ENCODE measurements around the gene IDI2. TPM values are rescaled to one million over a fixed set of nuclear protein-coding genes. Genes with fewer than 3 reads are reported as not detected.
A peak's percentile ranks its signal among the peaks of the same experiment; 100 is the strongest.

The IDI2 gene
- total and polyA plus RNA-seq, 2 of the 13 experiments (the other 11 are each of a cell fraction or from before 2014, with no cell fraction given) = not detected

GRCh38 chr10:1049425-1049958 lies 23.8 kb upstream of the IDI2 start (continued):
- TF ChIP-seq BCLAF1 (IDR thresholded peaks at IDR 0.05) = no peak
- TF ChIP-seq, protein P1, sequence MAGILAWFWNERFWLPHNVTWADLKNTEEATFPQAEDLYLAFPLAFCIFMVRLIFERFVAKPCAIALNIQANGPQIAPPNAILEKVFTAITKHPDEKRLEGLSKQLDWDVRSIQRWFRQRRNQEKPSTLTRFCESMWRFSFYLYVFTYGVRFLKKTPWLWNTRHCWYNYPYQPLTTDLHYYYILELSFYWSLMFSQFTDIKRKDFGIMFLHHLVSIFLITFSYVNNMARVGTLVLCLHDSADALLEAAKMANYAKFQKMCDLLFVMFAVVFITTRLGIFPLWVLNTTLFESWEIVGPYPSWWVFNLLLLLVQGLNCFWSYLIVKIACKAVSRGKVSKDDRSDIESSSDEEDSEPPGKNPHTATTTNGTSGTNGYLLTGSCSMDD (CRISPR knock-in tag; IDR thresholded peaks at IDR 0.05) = no peak
- TF ChIP-seq SCMH1 (CRISPR knock-in tag; IDR thresholded peaks at IDR 0.05; ENCODE audit: borderline replicate concordance) = no peak
- TF ChIP-seq ZNF563 (CRISPR knock-in tag; IDR thresholded peaks at IDR 0.05) = no peak; the same call in 1 of the 2 replicates
- no peak for TF ChIP-seq ZBTB49 (CRISPR knock-in tag; IDR thresholded peaks at IDR 0.05; ENCODE audit: borderline replicate concordance)
- TF ChIP-seq ZNF205 (CRISPR knock-in tag; IDR thresholded peaks at IDR 0.05) = no peak
- no peak for TF ChIP-seq BCL6 (CRISPR knock-in tag; IDR thresholded peaks at IDR 0.05)
- TF ChIP-seq PHF5A (CRISPR knock-in tag; IDR thresholded peaks at IDR 0.05; ENCODE audit: low read depth, unreplicated experiment) = no peak
- no peak for TF ChIP-seq ARNT2 (CRISPR knock-in tag; IDR thresholded peaks at IDR 0.05; ENCODE audit: low read depth)
- TF ChIP-seq TRIM24 (CRISPR knock-in tag; IDR thresholded peaks at IDR 0.05) = no peak
- TF ChIP-seq KLF15 (CRISPR knock-in tag; IDR thresholded peaks at IDR 0.05; ENCODE audit: borderline replicate concordance) = no peak
- TF ChIP-seq FOXO1 (CRISPR knock-in tag; IDR thresholded peaks at IDR 0.05) = no peak
- TF ChIP-seq DMTF1 (CRISPR knock-in tag; IDR thresholded peaks at IDR 0.05) = 0 out of 2 replicates have a peak, but pooled peaks have one; percentile 17
- no peak for TF ChIP-seq PRPF4 (IDR thresholded peaks at IDR 0.05; ENCODE audit: low read depth, low read length, poor library complexity, severe bottlenecking)
- TF ChIP-seq, protein P2, sequence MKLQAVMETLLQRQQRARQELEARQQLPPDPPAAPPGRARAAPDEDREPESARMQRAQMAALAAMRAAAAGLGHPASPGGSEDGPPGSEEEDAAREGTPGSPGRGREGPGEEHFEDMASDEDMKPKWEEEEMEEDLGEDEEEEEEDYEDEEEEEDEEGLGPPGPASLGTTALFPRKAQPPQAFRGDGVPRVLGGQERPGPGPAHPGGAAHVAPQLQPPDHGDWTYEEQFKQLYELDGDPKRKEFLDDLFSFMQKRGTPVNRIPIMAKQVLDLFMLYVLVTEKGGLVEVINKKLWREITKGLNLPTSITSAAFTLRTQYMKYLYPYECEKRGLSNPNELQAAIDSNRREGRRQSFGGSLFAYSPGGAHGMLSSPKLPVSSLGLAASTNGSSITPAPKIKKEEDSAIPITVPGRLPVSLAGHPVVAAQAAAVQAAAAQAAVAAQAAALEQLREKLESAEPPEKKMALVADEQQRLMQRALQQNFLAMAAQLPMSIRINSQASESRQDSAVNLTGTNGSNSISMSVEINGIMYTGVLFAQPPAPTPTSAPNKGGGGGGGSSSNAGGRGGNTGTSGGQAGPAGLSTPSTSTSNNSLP (IDR thresholded peaks at IDR 0.05; ENCODE audit: low read depth, low read length) = no peak
- TF ChIP-seq PAX8 (CRISPR knock-in tag; IDR thresholded peaks at IDR 0.05; ENCODE audit: borderline replicate concordance) = no peak
- no peak for TF ChIP-seq SRF (IDR thresholded peaks at IDR 0.05; ENCODE audit: low read depth, low read length)
- no peak for TF ChIP-seq TBP (CRISPR knock-in tag; IDR thresholded peaks at IDR 0.05)
- TF ChIP-seq MAFG (CRISPR knock-in tag; IDR thresholded peaks at IDR 0.05) = no peak
- TF ChIP-seq DNMT3B (CRISPR knock-in tag; conservative IDR thresholded peaks at IDR 0.05) = no peak
- no peak for TF ChIP-seq FOXK1 (CRISPR knock-in tag; IDR thresholded peaks at IDR 0.05; ENCODE audit: borderline replicate concordance, low read depth)
